GM19438 (cell line): ENCODE data around the gene RUNX1.

ENCODE experiments used
- ATAC-seq: cut with Tn5 transposase; IDR thresholded peaks from one replicate; pipeline ENCODE4 v1.9.1; 2021; ENCODE audit warnings: low read depth; ENCODE audit not compliant: unreplicated experiment

Gene RUNX1

GRCh38 chr21:34771512-34772028 lies 277.5 kb downstream of the RUNX1 start:
- ATAC-seq = no peak

- ATAC-seq = no peak
These were observed 278.5 kb downstream of the RUNX1 start for GRCh38 chr21:34770576-34770975.

- no peak for ATAC-seq
These were observed 280.8 kb downstream of the RUNX1 start for GRCh38 chr21:34768326-34768725.

- ATAC-seq = no peak
These were observed 282.2 kb downstream of the RUNX1 start for GRCh38 chr21:34766862-34767261.

GRCh38 chr21:34765619-34766018 lies 283.5 kb downstream of the RUNX1 start:
- ATAC-seq = no peak

- no peak for ATAC-seq
These were observed 284.3 kb downstream of the RUNX1 start for GRCh38 chr21:34764715-34765284.

- ATAC-seq = no peak
These were observed 286.3 kb downstream of the RUNX1 start for GRCh38 chr21:34762786-34763185.

- ATAC-seq = no peak
These were observed 287.3 kb downstream of the RUNX1 start for GRCh38 chr21:34761758-34762330.

GRCh38 chr21:34754690-34755647 lies 294.1 kb downstream of the RUNX1 start:
- no peak for ATAC-seq

GRCh38 chr21:34748862-34749261 lies 300.2 kb downstream of the RUNX1 start:
- ATAC-seq = no peak

- ATAC-seq = peak; percentile 81
These were observed 303.4 kb downstream of the RUNX1 start for GRCh38 chr21:34745557-34746255.

GRCh38 chr21:34744801-34745200 lies 304.3 kb downstream of the RUNX1 start:
- ATAC-seq = no peak

- ATAC-seq = no peak
These were observed 305.3 kb downstream of the RUNX1 start for GRCh38 chr21:34743831-34744230.

GRCh38 chr21:34743285-34743684 lies 305.8 kb downstream of the RUNX1 start:
- no peak for ATAC-seq

- no peak for ATAC-seq
These were observed 308.9 kb downstream of the RUNX1 start for GRCh38 chr21:34740198-34740597.
